ENCODE measurements around the gene S1PR5. TPM values are rescaled to one million over a fixed set of nuclear protein-coding genes. Genes with fewer than 3 reads are reported as not detected.

Gene S1PR5
- total RNA-seq, 2 experiments from 2014 or later, result 0.63 to 0.68 TPM

DNA sequence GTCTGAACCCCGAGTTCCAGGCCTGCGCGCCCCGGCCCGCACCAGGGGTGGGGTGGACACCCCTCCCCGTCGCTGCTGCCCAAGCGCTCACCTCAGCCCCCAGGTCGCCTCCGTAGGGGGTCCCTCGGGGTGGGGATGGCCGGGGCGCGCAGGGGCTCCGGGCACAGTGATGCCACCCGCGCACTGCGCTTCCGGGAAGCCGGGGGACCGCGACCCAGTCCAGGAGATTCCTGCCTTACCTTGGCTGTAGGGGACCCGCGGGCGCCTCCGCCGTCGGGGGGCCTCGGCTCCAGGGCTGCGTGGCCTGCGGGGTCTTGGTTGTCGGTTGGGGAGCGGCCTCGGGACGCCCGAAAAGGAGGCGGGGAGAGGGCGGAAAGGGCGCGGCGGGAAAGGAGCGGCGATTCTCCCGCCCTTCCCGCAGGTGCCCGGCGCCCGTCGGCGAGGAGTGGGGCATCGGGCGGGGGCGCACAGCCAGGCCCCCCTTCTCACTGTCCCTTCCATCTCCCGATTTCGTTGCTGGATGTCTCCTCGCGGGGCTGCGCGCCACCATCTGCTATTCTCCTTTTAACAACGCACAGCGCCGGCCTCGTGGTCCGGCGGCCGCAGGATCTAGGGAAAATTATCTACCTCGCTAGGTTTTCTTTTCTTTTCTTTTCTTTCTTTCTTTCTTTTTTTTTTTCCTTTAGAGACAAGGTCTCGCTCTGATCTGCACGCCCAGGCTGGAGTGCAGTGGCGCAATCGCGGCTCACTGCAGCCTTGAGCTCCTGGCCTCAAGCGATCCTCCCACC, 14.1 kb downstream of the S1PR5 start, which contains the start of gene KEAP1:
KEAP1 (minus strand) TSS at position 355 of the 788 bp plus-strand sequence. CDS start 3,323 bp downstream, outside the sequence.
- Mint-ChIP-seq H3K4me1 (peaks cover 42% of the 10 kb centered on the region), H3K9me3 (no peaks in the 10 kb centered on the region), H3K27me3 (no peaks in the 10 kb centered on the region), H3K27ac (peak within 1 kb of the TSS; percentile 91), H3K36me3 (ENCODE audit: low read depth) (peaks cover 30% of the 10 kb centered on the region), H3K4me3 (peak within 1 kb of the TSS; percentile 96)
- ChIA-PET POLR2A (interaction anchor here (0.6 to 1.9 kb wide), 8 partner anchors 10 to 102 kb away, joined by 3 to 7 read pairs (median 3); partner anchors contain the start of gene KRI1), CTCF (interaction anchor here (0.7 to 1.6 kb wide), 3 partner anchors 69 to 197 kb away, joined by 3 to 4 read pairs (median 3); no protein-coding TSS in a partner anchor)
- peak; percentile 47 for DNase-seq

DNA sequence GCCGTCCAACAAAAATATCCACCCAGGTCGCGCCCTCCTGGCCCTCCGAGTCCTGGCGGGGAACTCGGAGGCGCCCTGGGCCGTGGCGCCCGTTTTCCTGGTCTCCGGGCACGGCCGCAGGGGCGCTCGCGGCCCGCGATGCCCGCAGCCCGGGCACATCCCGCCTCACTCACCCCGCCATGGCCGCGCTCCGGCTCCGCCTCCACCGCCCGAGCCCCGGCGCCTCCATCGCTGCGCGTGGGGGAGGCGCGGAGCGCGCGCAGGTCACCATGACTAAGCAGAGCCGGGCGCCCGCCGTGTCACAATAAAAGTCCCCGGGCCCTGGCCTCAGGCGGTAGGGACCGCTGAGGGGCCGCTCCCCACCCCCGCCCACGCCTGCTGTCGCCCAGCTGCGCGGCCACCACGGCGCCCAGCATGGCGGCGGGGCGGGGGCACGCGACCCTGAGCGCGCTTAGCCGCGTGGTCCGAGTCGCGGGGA, 14.7 kb downstream of the S1PR5 start:
- POLR2A ChIA-PET, result interaction anchor here (0.6 to 1.9 kb wide), 7 partner anchors 10 to 102 kb away, joined by 3 to 7 read pairs (median 3); partner anchors contain the start of gene KRI1
- Mint-ChIP-seq H3K27ac (peak overlapping the region; percentile 89), H3K4me1 (peaks cover 44% of the 10 kb centered on the region), H3K36me3 (ENCODE audit: low read depth) (peaks cover 31% of the 10 kb centered on the region), H3K4me3 (peak overlapping the region; percentile 96), H3K9me3 (no peaks in the 10 kb centered on the region), H3K27me3 (no peaks in the 10 kb centered on the region)
- peak; percentile 94 for DNase-seq
- CTCF ChIA-PET, result no interaction called here

DNA sequence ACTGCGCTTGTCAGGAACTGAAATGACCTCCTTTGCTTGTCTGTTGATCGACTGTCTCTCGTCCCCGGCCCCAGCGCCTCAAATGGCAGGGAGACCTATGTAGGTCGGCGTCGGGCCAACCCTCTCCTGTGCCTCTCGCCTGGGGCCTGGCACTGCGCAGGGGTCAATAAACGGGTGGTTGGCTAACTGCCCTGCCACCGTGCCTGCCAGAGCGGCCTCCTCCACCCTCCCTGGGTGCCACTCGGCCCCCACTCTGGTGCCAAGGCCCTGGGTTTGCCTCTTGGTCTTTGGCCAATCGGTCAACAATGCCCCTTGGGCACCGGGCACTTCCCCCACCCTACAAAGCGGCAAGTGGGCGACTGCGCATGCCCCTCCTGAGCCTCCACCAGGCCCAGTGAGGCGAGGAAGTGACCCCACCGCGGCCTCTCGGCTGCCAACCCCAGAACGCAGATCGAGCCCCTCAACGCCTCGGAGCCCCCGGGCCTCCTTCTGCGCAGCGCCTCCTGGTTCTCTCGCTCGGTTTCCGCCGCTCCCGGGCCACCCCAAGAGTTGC, 15.2 kb downstream of the S1PR5 start:
- Mint-ChIP-seq H3K27ac (peak overlapping the region; percentile 89), H3K4me1 (peaks cover 48% of the 10 kb centered on the region), H3K9me3 (no peaks in the 10 kb centered on the region), H3K4me3 (peak overlapping the region; percentile 96), H3K27me3 (no peaks in the 10 kb centered on the region), H3K36me3 (ENCODE audit: low read depth) (peaks cover 35% of the 10 kb centered on the region)
- ChIA-PET POLR2A (interaction anchor here (1.0 to 1.9 kb wide), 8 partner anchors 18 to 151 kb away, joined by 3 to 7 read pairs (median 4); partner anchors contain the start of gene KRI1), CTCF (interaction anchor here (1.7 kb wide), 1 partner anchor 198 kb away, joined by 4 read pairs; no protein-coding TSS in a partner anchor)
- peak; percentile 55 for DNase-seq

DNA sequence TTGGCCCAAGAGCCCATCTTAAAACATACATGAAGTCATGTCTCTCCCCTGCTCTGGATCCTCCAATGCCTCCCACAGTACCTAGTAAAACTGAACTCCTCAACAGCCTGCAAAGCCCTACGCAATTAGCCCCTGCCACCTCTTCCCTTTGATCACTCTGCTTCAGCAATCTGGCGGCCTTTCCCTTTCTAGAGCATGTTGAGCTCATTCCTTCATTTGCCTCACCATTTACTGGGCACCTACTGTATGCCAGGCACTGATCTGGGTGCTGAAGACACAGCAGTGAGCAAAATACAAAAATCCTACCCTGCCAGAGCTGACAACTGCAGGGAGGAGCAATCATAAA, 17.0 kb downstream of the S1PR5 start:
- Mint-ChIP-seq H3K27me3 (no peaks in the 10 kb centered on the region), H3K4me1 (peaks cover 42% of the 10 kb centered on the region), H3K27ac (peak overlapping the region; percentile 53), H3K9me3 (no peaks in the 10 kb centered on the region), H3K4me3 (peak overlapping the region; percentile 55), H3K36me3 (ENCODE audit: low read depth) (peaks cover 41% of the 10 kb centered on the region)
- no peak for DNase-seq
- ChIA-PET CTCF (interaction anchor here (0.7 to 1.7 kb wide), 4 partner anchors 9 to 336 kb away, joined by 3 to 4 read pairs (median 4); no protein-coding TSS in a partner anchor), POLR2A (interaction anchor here (0.9 kb wide), 1 partner anchor 11 kb away, joined by 3 read pairs; no protein-coding TSS in a partner anchor)

DNA sequence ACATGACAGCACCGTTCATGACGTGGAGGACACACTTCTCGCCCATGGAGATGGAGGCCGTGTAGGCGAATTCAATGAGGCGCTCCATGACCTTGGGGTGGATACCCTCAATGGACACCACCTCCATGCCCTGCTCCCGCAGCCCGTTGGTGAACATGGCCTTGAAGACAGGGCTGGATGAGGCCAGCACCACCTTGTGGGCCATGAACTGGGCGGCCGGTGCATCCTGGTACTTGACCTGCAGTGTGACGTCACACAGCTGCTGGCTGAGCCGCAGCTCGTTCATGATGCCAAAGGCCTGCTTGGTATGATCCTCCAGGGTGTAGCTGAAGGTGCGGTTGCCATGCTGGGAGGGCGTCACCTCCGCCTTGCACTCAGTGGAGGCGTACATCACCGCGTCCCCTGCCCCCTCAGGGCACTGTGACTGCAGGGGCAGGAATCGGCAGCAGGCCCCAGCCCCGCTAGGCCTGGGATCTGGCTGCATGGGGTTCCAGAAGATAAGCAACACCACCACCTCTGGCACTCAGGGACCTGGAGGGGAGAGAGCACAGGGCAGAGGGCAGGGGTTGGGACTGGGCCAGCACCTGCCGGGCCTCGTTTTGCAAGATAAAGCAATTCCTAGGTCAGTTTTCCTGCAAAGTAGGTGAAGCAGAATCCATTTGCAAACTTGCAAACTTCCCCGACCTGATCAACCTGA, 17.5 kb downstream of the S1PR5 start:
- POLR2A ChIA-PET, result interaction anchor here (0.9 to 1.3 kb wide), 2 partner anchors 10 to 357 kb away, joined by 3 read pairs; no protein-coding TSS in a partner anchor
- Mint-ChIP-seq H3K4me3 (peak overlapping the region; percentile 55), H3K27ac (peak overlapping the region; percentile 83), H3K4me1 (peaks cover 42% of the 10 kb centered on the region), H3K27me3 (no peaks in the 10 kb centered on the region), H3K36me3 (ENCODE audit: low read depth) (peaks cover 45% of the 10 kb centered on the region), H3K9me3 (no peaks in the 10 kb centered on the region)
- CTCF ChIA-PET, result interaction anchor here (0.7 to 1.9 kb wide), 4 partner anchors 10 to 337 kb away, joined by 3 to 7 read pairs (median 4); no protein-coding TSS in a partner anchor
- DNase-seq, result no peak

DNA sequence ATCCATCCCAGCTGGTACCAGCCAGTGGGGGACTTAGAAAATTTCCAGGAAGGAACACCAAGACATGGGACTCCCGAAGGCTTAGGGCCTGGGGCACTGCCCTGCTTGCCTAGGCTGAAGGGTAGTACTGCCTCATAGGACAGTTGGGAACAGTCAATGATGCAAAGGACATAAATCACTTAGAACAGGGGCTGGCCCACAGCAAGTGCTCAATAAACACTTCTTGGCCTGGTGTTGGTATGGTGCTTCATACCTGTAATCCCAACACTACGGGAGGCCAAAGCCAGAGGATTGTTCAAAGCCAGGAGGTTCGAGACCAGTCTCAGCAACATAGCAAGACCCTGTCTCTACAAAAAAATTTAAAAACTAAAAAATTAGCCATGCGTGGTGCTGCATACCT, 19.9 kb downstream of the S1PR5 start:
- ChIA-PET POLR2A (interaction anchor here (1.2 kb wide), 1 partner anchor 72 kb away, joined by 3 read pairs; no protein-coding TSS in a partner anchor), CTCF (interaction anchor here (0.6 to 1.9 kb wide), 5 partner anchors 9 to 72 kb away, joined by 3 to 7 read pairs (median 4); no protein-coding TSS in a partner anchor)
- DNase-seq, result no peak
- Mint-ChIP-seq H3K27ac (no peak overlapping the region), H3K36me3 (ENCODE audit: low read depth) (peaks cover 49% of the 10 kb centered on the region), H3K4me3 (no peak overlapping the region), H3K4me1 (peaks cover 36% of the 10 kb centered on the region), H3K27me3 (no peaks in the 10 kb centered on the region), H3K9me3 (no peaks in the 10 kb centered on the region)

DNA sequence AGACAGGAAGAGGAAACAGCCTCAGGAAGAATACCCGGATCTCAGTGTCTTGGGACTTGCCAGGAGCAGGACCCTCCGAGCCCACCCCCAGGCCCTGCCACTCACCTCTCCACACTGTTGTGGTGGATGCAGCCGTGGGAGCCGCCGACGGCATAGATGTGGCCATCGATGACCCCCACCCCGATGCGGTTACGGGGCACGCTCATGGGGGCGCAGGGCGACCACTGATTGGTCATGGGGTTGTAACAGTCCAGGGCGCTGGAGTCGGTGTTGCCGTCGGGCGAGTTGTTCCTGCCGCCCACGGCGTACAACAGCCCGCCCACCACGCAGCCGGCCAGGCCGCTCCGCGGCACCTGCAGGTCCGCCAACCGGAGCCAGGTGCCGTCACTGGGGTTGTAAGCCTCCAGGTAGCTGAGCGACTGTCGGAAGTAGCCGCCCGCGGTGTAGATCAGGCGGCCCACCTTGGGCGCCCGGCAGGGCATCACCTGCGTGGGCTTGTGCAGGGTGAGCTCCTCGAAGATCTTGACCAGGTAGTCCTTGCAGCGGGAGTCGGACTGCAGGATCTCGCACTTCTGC, 25.7 kb downstream of the S1PR5 start:
- Mint-ChIP-seq H3K27me3 (no peaks in the 10 kb centered on the region), H3K9me3 (no peaks in the 10 kb centered on the region), H3K4me3 (no peak overlapping the region), H3K36me3 (ENCODE audit: low read depth) (peaks cover 49% of the 10 kb centered on the region), H3K4me1 (peaks cover 10% of the 10 kb centered on the region), H3K27ac (no peak overlapping the region)
- ChIA-PET CTCF (interaction anchor here (0.7 to 1.3 kb wide), 4 partner anchors 11 to 86 kb away, joined by 3 to 4 read pairs (median 3); no protein-coding TSS in a partner anchor), POLR2A (interaction anchor here (1.2 kb wide), 1 partner anchor 8 kb away, joined by 3 read pairs; no protein-coding TSS in a partner anchor)
- no peak for DNase-seq

DNA sequence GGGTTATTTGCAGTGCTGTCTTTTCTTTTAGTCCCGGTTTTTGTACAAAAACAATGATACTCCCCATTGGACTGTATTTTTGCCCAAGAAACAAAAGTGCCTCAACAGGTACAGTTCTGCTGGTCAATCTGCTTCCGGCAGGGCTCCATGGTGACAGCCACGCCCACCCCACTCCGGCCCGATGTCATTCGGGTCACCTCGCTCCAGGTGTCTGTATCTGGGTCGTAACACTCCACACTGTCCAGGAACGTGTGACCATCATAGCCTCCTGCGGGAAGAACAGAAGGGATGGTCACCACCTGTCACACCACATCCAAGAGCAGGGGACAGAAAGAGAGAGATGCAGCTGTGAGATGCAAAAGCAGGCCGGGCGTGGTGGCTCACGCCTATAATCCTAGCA, 30.7 kb downstream of the S1PR5 start:
- DNase-seq, result no peak
- no peak overlapping the region for H3K27ac Mint-ChIP-seq
- peaks cover 7% of the 10 kb centered on the region for H3K4me1 Mint-ChIP-seq
- ChIA-PET CTCF (no interaction called here), POLR2A (no interaction called here)
- H3K9me3 Mint-ChIP-seq, result no peaks in the 10 kb centered on the region
- no peaks in the 10 kb centered on the region for H3K27me3 Mint-ChIP-seq
- no peak overlapping the region for H3K4me3 Mint-ChIP-seq
- H3K36me3 Mint-ChIP-seq (ENCODE audit: low read depth), result peaks cover 43% of the 10 kb centered on the region

DNA sequence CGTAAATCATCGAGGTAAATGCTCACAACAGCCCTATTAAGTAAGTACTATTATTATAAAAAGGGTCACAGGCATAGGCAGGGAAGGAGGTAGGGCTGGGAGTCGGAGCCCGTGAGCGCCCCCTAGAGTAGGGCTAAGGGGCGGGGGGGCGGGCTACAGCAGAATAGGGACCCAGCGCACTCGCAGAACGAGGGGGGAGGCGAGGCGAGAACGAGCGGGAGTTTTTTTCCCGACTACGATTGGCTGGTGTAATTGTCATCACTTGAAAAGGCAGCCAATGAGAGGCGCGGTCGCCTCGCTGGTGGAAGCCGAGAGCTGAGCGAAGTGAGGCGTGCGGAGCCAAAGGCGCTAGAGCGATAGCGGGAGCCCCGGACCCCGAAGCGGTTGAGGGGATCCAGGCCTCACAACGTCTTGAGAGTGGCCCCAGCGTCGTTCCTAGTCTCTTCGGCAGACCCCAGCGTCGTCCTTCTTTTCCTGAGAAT, 38.3 kb downstream of the S1PR5 start:
- Mint-ChIP-seq H3K4me1 (peaks cover 24% of the 10 kb centered on the region), H3K27me3 (no peaks in the 10 kb centered on the region), H3K36me3 (ENCODE audit: low read depth) (no peaks in the 10 kb centered on the region), H3K9me3 (no peaks in the 10 kb centered on the region), H3K4me3 (no peak overlapping the region), H3K27ac (no peak overlapping the region)
- POLR2A ChIA-PET, result interaction anchor here (0.9 to 2.2 kb wide), 3 partner anchors 43 to 75 kb away, joined by 3 to 6 read pairs (median 4); partner anchors contain the start of gene CDC37
- CTCF ChIA-PET, result interaction anchor here (0.5 to 2.0 kb wide), 18 partner anchors 9 to 221 kb away, joined by 3 to 8 read pairs (median 3); partner anchors contain the start of gene TYK2
- DNase-seq, result peak; percentile 88

DNA sequence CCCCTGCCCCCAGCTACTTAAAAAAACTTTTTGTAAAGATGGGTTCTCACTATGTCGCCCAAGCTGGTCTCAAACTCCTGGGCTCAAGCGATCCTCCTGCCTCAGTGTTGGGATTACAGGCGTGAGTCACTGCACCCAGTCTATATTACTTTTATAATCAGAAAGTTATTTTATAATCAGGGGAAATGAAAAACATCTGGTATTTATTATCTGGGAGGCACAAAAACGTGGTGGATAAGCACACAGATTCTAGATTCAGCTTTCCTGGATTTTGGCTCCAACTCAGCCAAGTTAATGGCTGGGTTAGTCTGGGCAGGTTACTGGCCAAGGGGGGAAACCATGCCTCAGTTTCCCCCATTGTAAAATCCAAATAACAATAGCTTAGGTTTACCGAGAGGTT, 38.8 kb downstream of the S1PR5 start:
- H3K27ac Mint-ChIP-seq, result no peak overlapping the region
- CTCF ChIA-PET, result interaction anchor here (0.6 to 2.0 kb wide), 16 partner anchors 8 to 221 kb away, joined by 3 to 8 read pairs (median 3); partner anchors contain the start of gene TYK2
- no peaks in the 10 kb centered on the region for H3K36me3 Mint-ChIP-seq (ENCODE audit: low read depth)
- no peaks in the 10 kb centered on the region for H3K9me3 Mint-ChIP-seq
- no peak overlapping the region for H3K4me3 Mint-ChIP-seq
- POLR2A ChIA-PET, result interaction anchor here (0.9 to 2.2 kb wide), 3 partner anchors 42 to 74 kb away, joined by 3 to 6 read pairs (median 4); partner anchors contain the start of gene CDC37
- H3K27me3 Mint-ChIP-seq, result no peaks in the 10 kb centered on the region
- peaks cover 24% of the 10 kb centered on the region for H3K4me1 Mint-ChIP-seq
- no peak for DNase-seq

DNA sequence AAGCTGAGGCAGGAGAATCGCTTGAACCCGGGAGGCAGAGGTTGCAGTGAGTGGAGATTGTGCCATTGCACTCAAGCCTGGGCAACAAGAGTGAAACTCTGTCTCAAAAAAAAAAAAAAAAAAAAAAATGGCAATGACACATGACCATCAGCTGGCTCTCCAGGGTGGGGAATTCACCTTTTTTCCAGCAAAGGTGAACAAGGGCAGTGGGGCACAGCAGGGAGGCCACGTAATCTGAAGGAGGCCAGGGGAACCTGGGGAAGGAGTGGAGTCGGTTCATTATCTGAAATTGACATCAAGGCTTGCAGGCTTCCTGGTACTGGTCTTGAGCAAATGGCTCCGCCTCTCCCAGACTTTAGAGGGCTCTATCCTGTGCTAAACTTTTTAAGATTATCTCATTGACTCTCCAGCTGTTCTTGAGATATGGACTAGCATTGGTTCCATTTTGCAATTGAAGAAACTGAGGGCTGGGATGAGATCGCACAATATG, 42.2 kb downstream of the S1PR5 start:
- no peak for DNase-seq
- POLR2A ChIA-PET, result interaction anchor here (0.6 kb wide), 1 partner anchor 37 kb away, joined by 3 read pairs; no protein-coding TSS in a partner anchor
- CTCF ChIA-PET, result no interaction called here

More for the DNA sequence above, 42.2 kb downstream of the S1PR5 start:
- H3K4me3 Mint-ChIP-seq, result no peak overlapping the region
- no peak overlapping the region for H3K27ac Mint-ChIP-seq
- peaks cover 26% of the 10 kb centered on the region for H3K4me1 Mint-ChIP-seq
- H3K36me3 Mint-ChIP-seq (ENCODE audit: low read depth), result no peaks in the 10 kb centered on the region
- H3K9me3 Mint-ChIP-seq, result no peaks in the 10 kb centered on the region
- H3K27me3 Mint-ChIP-seq, result no peaks in the 10 kb centered on the region

Measured in activated CD4-positive, alpha-beta memory T cell treated with anti-CD3 and anti-CD28 coated beads, Interleukin-2, amount 10 ng/mL, durations not matched to agents 7 days and 5 days (primary cell).